Femur (tissue), 1 donor: ENCODE measurements around the gene SYT14.
"Not testable (repeated sequence)": the region's sequence is repeated elsewhere in the genome, so short reads cannot be mapped to it uniquely, and the experiment has no call there.

ENCODE experiments used
- DNase-seq: peaks from one replicate; pipeline ENCODE4 v3.0.0-alpha.2; 2017

The SYT14 gene

DNA sequence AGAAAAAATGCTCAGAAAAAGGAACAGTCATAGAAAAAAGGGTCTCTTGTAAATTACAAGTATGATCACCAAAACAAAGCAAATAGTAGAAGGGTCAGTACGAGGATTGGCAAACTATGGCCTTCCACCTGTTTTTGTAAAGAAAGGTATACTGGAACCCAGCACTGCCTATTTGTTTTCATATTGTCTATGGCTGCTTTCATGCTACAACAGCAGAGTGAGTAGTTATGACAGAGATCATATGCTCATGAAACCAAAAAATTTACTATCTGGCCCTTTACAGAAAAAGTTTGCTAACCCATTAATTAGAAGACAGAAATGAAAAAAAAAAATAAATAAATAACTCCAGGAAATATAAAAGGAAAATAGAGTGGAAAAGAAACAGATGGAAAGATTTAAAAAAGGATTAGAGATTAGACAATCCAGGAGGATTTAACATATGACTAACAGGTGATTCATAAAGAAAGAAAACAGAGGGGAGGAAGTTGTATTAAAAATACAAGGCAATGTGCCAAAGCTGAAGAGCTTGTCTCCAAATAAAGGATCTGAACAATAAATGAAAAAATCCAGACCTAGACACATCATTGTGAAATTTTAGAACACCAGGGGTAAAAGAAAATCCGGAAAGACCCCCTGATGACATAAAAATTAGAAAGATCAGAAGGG lies 186.0 kb downstream of the SYT14 start:
- DNase-seq, result no peak

DNA sequence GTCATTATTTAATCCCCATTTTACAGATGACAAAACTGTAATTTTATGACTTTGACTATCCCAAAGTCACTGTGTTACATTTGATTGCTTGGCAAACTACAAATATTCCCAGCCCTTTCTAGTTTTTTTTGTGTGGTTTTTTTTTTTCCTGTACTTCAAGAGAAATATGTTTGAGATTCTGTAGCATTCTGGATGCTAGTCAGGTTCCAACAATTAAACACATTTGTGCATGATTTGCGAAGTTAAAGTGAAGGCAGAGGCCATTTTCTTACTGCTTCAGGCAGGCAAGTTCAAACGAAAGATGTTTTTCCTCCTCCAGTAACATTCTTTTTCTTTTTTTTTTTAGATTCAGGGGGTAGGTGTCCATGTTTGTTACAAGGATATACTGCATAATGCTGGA lies 186.7 kb downstream of the SYT14 start:
- no peak for DNase-seq

DNA sequence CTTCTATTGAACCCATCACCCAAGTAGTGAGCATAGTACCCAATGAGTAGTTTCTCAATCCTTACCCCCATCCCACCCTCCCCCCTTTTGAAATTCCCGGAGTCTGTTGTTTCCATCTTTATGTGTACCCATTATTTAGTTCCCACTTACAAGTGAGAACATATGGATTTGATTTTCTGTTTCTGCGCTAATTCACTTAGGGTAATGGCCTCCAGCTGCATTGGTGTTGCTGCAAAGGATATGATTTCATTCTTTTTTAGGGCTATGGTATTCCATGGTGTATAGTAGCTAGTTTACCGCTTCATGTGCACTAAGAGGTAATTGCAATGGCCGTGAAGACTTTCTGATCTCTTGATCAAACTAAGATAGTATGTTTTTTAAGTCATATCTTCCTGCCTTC lies 187.1 kb downstream of the SYT14 start:
- DNase-seq, result no peak

DNA sequence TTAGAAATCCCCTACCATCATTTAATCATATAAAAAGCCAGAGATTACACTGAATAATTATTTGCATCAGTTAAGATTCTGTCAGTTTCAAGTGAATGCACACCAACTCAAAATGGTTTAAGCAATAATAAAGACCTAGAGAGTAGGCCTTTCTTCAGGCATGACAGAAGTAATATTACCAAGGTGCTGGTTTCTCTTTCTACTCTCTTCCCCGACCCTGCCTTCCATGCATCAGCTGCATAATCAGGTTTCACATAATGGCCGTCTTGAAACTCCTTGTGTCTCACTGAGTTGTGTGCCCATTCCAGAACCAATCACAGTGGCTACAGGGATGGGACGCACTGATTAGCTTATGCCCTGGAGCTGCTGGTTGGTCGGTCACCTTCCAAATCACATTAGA lies 191.1 kb downstream of the SYT14 start:
- DNase-seq, result no peak

DNA sequence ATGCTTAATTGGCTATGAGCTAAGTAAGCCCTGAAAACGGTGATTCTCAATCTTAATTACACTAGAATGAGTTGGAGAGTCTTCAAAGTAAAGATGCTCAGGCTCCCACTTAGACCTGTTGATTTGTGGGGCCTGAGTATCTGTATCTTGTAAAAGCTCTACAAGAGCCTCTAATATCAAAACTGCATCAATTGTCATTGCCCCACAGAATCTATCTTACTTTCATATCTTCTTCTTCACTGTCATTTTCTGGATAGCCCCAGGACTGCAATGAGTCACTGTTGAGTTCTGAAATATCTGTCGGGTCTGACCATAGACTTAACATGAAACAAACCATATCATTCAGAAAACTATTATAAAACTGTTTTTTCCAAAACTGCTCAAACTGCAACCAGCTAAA lies 191.7 kb downstream of the SYT14 start:
- DNase-seq, result no peak

DNA sequence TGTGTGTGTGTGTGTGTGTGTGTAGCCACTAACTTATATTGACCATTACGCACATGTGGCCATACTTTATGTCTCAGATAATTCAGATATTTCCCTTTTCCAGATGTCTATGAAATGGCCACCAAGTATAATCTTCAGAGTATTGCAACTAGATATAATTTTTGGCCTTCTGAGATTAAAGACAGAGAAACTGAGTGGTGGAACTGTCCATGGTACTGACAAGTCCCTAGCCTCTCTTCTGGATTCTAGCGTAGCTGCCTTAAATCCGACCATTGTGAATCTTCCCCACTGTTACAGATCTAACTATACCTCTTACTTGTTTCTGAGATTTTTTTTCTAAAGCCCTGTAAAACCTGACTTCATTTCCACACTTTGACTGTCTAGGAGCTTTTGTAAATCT lies 194.6 kb downstream of the SYT14 start:
- no peak for DNase-seq

DNA sequence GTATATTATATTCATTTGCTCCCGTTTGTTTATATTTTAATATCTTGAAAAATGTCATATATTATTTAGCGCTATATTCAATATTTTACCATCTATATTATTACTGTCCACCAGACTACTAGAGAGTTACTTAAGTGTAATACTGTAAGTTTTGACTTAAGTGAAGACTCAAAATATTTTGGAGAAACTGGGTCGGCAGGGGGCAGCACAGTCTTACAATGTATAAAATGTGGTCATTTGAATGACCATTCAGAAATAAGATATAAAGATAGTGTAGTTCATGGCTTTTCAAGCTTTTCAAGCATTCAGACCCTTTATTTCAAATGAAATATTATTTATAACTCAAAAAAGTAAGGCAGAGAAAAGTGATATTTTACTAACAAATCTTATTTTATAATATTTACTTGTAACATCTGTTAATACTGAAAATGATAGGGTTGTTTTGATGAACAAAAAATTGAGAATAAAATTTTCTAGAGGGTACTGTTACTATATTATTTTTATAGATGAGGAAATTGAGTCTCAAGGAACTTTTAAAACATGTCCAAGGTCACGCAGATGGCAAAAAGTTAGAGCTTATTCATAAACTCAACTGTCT lies 205.5 kb downstream of the SYT14 start:
- peak; percentile 82 for DNase-seq

DNA sequence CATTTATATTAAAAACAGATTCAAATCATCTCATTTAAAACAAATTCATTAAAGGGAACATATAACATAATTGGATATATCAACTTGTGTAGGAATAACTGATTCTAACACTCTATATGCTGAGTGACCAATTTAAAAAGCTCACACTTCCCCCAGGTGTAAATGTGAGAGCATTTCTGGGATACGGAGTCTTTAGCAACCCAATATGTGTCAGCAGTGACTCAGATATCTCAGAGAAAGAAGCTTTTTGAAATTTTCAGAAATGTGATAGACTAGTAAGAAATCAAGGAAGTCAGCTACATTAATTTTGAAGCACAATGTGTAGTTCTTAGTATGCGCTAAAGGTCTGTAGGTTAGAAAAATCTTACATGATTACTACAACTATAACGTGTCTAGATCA lies 206.7 kb downstream of the SYT14 start:
- DNase-seq, result no peak

DNA sequence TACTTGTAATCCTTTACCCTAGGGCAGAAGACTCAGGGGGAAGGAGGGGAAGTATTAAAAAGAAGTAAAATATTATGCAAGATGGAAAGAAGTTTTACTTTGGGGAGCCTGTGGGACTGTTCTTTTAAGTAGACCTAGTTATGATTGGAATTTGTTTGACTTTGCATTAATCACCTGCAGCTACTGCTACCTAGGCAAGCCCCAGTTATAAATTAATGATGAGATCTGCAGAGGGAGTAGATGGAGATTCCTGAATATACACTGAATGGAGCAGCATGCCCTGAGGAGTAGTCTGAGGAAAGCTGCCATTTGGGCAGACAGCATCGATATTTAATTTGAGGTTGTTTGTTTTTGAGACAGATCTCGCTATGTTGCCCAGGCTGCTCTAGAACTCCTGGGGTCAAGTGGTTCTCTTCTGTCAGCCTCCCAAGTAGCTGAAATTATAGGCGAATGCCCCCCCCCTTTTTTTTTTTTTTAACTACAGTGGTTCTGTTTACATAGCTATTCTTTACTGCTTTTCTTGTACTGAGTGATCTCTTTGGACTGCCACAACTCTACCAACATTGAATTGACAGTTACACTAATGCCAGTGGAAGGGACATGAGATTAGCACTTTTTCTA lies 213.1 kb downstream of the SYT14 start:
- DNase-seq, result no peak

DNA sequence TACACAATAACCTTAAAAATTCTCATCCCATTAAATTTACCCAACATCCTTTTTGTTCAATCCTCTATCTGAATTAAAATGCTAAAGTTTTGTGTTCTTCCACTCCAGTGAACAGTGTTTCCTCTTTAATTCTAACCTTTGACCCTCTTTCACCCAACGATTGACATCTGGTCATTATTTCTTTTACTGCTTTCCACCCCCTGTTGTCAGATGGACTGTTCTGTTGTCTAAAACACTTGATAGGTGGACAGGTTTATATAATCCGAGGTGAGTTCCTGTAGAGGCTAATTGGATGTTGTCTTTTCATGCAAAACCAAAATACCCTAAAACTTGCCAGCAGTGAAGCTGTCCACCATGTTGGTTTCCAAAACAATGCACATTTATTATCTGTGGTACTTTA lies 221.2 kb downstream of the SYT14 start:
- DNase-seq, result no peak

DNA sequence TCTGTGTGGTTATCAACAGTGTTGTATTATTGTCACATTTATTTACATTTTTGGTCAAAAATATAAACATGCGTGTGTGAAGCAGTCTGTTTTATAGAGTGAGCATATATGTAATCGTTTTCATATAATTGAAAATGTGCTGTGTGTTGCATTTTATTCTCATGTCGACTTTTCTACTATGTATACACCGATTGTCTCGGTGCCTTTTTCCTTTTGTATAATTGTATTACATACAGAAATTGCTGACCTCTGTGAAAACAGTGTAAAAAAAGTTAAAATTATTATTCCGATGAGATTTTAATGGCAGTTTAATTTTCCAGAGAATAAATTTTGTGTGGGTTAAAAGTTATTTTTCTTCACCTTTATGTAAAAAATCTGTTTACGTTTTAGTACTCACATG lies 232.2 kb downstream of the SYT14 start:
- no peak for DNase-seq

DNA sequence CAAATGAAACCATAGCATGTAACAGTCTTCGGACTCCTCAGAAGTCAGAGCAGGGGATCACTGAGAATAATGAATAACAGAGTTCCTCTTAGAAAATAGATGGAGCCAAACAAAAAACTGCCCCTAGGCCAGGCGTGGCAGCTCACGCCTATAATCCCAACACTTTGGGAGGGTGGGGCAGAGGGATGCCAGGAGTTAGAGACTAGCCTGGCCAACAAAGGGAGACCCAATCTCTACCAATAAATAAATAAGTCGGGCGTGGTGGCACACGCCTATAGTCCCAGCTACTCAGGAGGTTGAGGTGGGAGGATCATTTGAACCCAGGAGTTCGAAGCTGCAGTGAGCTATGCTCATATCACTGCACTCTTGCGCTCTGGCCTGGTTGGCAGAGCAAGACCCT lies 236.1 kb downstream of the SYT14 start:
- no peak for DNase-seq

DNA sequence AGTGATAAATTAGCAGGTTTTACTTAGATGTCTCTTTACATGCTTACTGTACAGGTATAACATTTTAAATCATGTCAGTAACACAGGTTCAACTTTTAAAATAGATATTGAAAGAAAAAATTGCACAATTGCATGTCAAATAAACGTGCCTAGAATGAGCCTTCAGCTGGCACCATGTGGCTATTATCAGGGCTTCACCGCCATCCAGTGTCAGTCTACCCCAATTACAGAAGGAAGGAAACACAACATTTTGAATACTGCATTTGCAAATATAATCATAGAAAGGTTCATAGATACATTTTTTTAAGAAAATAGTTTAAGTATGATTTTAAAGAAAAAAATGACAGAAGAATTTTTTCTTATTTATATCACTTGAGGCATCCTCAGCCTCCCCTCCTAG lies 247.0 kb downstream of the SYT14 start:
- DNase-seq, result no peak

DNA sequence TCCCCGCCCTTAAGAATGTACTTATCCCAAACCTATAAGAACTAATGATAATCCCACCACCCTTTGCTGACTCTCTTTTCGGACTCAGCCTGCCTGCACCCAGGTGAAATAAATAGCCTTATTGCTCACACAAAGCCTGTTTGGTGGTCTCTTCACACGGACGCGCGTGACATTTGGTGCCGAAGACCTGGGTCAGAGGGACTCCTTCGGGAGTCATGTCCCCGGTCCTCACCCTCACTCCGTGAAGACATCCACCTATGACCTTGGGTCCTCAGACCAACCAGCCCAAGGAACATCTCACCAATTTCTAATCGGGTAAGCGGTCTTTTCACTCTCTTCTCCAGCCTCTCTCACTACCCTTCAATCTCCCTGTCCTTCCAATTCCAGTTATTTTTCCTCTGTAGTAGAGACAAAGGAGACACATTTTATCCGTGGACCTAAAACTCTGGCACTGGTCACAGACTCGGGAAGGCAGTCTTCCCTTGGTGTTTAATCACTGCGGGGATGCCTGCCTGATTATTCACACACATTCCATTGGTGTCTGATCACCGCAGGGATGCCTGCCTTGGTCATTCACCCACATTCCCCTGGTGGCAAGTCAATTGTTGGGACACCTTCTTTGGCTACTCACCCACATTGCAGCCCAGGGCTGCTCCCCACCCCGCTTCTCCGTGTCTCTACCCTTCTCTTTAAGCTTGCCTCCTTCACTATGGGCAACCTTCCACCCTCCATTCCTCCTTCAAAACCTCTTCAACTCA lies 250.0 kb downstream of the SYT14 start:
- DNase-seq, result not testable (repeated sequence)

DNA sequence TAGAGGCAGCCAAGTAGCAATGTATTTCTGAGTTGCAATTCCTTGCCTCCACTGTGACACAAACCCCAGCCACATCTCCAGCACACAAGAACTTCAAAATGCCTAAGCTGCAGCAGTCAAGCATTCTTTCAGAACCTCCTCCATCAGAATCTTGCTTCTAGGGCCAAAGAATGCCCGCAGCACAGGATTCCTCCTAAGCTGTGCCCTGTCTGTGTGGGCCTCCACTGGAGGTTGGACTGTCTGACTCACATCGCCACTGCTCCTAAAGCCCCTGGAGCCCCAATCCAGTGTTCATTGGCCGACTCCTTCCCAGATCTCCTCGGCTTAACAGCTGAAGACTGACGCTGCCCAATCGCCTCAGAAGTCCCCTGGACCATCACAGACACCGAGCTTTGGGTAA lies 251.4 kb downstream of the SYT14 start:
- no peak for DNase-seq

DNA sequence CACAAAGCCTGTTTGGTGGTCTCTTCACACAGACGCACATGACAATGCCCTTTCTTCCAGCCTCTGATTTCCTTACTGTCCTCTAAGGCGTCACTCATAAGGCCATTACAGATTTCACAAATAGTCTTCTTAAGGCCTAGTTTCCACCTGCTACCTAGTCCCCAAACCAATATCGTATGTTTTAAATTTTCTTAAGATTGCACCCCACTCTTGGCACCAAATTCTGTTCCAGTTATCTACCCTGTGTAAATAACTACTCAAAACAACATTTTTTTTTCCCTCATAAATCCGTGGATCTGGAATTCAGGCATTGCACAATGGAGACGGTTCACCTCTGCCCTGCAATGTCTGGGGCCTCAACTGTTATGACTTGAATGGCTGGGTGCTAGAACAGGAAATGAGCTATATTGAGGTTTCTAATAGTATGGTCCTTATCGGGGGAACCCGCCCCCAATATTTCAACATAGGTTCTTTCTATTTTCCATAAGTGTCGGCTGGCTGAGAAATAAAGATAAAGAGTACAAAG lies 257.7 kb downstream of the SYT14 start:
- no peak for DNase-seq

DNA sequence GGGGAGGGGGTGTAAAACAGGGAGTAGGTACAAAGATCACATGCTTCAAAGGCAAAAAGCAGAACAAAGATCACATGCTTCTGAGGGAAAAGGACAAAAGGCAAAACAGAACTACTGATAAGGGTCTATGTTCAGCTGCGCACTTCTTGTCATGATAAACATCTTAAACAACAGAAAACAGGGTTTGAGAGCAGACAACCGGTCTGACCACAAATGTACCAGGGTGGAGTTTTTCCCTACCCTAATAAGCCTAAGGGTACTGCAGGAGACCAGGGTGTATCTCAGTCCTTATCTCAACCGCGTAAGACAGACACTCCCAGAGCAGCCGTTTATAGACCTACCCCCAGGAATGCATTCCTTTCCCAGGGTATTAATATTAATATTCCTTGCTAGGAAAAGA lies 258.2 kb downstream of the SYT14 start:
- not testable (repeated sequence) for DNase-seq

DNA sequence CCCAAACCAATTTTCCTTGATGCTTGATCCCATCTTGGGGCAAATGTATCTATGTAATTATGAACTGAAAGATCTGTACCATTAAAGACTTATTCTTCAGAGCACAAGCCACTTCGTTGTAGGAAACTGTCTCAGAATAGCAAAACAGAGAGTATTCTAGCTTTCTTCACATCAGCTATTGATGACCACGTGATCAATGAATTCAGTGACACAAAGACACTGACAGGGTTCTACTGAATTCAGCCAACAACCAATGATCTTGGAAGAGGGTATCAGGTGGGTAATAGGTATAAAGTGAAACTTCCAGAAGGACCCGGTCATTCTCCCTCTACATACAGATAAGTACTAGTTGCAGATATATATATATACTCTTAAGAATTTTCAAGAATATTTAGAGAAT lies 260.8 kb downstream of the SYT14 start:
- no peak for DNase-seq

DNA sequence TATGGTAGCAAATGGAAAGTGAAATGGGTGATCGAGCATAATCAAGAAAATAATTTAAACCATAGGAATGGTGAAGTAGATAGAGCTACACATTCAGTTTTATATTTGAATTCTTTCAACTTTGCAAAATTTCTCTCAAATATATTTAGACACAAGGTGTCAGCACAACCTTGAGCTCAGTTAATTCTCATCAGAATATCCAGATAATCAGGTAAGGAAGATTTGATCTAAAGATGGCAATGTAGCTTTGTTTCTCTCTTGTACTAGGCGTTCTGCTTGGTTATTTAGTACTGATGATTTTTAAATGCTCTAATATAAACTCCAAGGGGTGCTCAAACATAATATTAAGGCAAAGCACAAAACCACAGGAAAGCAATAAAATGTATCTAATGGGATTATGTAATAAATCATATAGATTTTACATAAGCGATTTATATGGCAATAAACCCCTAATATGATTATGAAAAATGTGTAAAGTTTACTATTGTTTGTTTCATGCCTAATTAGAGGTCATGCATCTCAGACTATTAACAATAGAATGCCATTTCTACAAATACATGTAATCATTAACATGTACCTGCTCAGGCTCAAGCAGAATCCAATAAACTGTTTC lies 262.2 kb downstream of the SYT14 start:
- no peak for DNase-seq

DNA sequence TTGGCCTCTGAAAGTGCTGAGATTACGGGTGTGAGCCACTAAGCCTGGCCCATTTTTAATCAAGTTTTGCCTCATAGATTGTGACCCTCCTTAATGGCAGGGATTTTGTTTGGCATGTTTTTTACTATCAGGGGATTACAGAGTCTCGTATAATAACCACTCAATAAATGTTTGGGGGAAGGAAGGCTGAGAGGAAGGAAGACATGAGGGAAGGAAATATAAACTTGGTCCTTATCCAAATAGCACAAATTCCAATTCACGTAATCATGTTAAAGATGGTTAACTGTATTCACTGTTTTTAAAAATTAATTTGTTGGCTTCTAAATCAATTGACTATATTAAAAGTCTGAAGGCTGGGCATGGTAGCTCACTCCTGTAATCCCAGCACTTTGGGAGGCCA lies 263.7 kb downstream of the SYT14 start:
- DNase-seq, result no peak

DNA sequence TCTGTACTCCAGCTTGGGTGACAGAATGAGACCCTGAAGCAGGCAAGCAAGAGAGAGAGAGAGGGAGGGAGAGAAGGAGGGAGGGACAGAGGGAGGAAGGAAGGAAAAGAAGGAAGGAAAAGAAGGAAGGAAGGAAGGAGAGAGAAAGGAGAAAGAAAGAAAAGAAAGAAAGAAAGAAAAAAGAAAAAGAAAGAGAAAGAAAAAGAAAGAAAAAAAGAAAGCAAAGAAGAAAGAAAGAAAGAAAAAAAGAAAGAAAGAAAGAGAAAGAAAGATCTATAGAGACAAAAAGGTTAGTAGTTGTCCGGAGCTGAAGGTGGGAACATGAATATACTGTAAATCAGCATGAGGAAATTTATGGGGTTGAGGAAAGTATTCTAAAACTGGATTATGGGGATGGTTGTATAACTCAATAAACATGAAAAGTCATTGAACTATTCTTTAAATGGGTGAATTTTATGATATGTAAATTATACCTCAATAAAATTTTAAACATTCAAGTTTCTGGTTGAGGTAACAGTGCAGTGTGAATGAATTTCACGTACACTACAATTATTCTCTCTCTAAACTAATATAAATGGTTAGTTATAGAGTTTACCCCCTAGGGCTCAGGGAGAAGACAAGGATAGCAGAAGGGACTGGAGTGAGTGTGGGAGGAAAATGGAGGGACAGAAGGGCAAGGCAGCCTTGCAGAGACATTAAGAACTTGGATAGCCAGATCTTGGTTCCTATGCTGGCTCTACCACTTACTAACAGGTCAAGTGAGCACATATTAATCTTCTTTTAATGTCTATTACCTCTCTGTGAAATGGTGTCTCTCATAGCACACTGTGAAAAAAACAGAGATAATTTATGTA lies 269.8 kb downstream of the SYT14 start:
- no peak for DNase-seq

DNA sequence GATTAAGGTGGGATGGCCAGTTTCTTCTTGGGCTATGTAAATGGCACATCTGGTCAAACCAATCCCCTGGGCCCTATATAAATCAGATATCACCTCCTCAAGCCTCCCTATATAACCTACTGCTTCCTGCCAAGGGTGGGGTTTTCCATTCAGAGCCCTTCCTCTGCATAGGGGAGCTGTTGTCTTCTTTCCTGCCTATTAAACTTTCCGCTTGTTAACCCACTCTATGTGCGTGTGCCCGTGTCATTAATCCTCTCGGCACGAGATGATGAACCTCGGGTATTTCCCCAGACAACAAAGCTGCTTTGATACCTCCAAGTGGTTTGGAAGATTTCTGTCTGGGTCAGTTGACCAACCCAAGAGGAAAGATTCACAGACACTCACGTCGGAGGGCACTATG lies 275.3 kb downstream of the SYT14 start:
- DNase-seq, result no peak
